Spleen (tissue), 11 donors: ENCODE measurements around the gene MKNK1. TPM values are rescaled to one million over a fixed set of nuclear protein-coding genes. Genes with fewer than 3 reads are reported as not detected.

Experiments used
- DNase-seq: peaks from one replicate; pipeline ENCODE4 v3.0.0-alpha.2; 2020
- H3K27ac ChIP-seq, 8 donors: fragments of 200-600 bp; sonication (generic) in 7 of 8; 1 replicate in 4 of 8; 2 replicates in 4 of 8; pipeline versions ENCODE4 v1.5.0 to v1.8.0; 2016 to 2021; ENCODE audit warnings: inconsistent platforms in 4 of 8, mild to moderate bottlenecking in 4 of 8, moderate library complexity in 1 of 8
- H3K27me3 ChIP-seq, 7 donors: fragments of 200-600 bp; sonication (generic) in 6 of 7; replicated peaks in 1 of 7; 1 replicate in 4 of 7; 2 replicates in 3 of 7; pipeline versions ENCODE4 v1.5.0 to v1.8.0; 2016 to 2021; ENCODE audit warnings: inconsistent platforms in 3 of 7, mild to moderate bottlenecking in 1 of 7
- H3K36me3 ChIP-seq, 6 donors: fragments of 200-600 bp; sonication (generic) in 5 of 6; 1 replicate in 4 of 6; 2 replicates in 2 of 6; pipeline versions ENCODE4 v1.5.0 to v1.8.0; 2016 to 2021; ENCODE audit warnings: inconsistent platforms in 2 of 6
- H3K4me1 ChIP-seq, 6 donors: fragments of 200-600 bp; sonication (generic) in 5 of 6; 1 replicate in 3 of 6; 2 replicates in 3 of 6; pipeline versions ENCODE4 v1.5.0 to v1.8.0; 2016 to 2021; ENCODE audit warnings: inconsistent platforms in 3 of 6
- H3K4me3 ChIP-seq, 8 donors: fragments of 200-600 bp; sonication (generic) in 7 of 8; 1 replicate in 4 of 8; 2 replicates in 4 of 8; pipeline versions ENCODE4 v1.5.0 to v1.8.0; 2016 to 2021; ENCODE audit warnings: inconsistent platforms in 4 of 8, mild to moderate bottlenecking in 4 of 8, moderate library complexity in 2 of 8
- H3K9me3 ChIP-seq, 8 donors: fragments of 200-600 bp; sonication (generic) in 7 of 8; 1 replicate in 4 of 8; 2 replicates in 4 of 8; pipeline versions ENCODE4 v1.5.0 to v1.8.0; 2016 to 2021; ENCODE audit warnings: inconsistent platforms in 4 of 8
- CTCF ChIP-seq, 11 experiments: fragments of 200-600 bp in 7 of 11; fragments of 450-650 bp in 4 of 11; sonication (generic) in 4 of 11; IDR thresholded peaks in 8 of 11; conservative IDR thresholded peaks in 3 of 11; 1 replicate in 7 of 11; 2 replicates in 4 of 11; pipeline versions ENCODE4 v1.4.0 to v1.8.0; 2016 to 2021; ENCODE audit warnings: antibody characterized with exemption in 11 of 11, inconsistent platforms in 4 of 11, mild to moderate bottlenecking in 1 of 11
- POLR2A ChIP-seq, 3 donors: fragments of 450-650 bp; IDR thresholded peaks; one replicate each; pipeline ENCODE4 v1.5.1; 2017; ENCODE audit warnings: antibody characterized with exemption in 3 of 3, mild to moderate bottlenecking in 1 of 3
- POLR2AphosphoS5 ChIP-seq, 3 donors: sonication (generic); formaldehyde crosslinking; IDR thresholded peaks; one replicate each; pipeline ENCODE4 v1.5.1; 2017; ENCODE audit warnings: antibody characterized with exemption in 3 of 3
- WGBS, 5 donors: extraction: QIAGEN DNeasy Blood & Tissue Kit in 3 of 5; methylation state at CpG; one replicate each; pipeline versions ENCODE4 v1.1.5 to v1.1.7; 2013 to 2018; 5-methylcytosine and 5-hydroxymethylcytosine counted together
- intact Hi-C: fragments of 100-400 bp; cut with DNase I; formaldehyde crosslinking; loops from one replicate; pipeline ENCODE4 v1.15.0; 2023; ENCODE audit warnings: low total_unique reads
- polyA plus RNA-seq, 3 donors: library from polyadenylated mRNA; stranded (reverse); fragments of 200-250 nt; gene quantifications; one replicate each; pipeline ENCODE4 v1.2.1, GENCODE V29; 2013
- total RNA-seq, 7 donors: library from RNA; depleted of rRNA in 3 of 7; stranded (reverse); fragments of >200 nt in 3 of 7; fragmentation: NEBNext Ultra II Directional in 4 of 7; extraction: Animal tissue kit (Norgen Biotek cat#: 25700) in 4 of 7; gene quantifications; one replicate each; pipeline versions ENCODE4 v1.1.0 to v1.2.1, GENCODE V29; 2016 to 2021
- donor health status: healthy with polysubstance abuse.
- donor health status: DM: no; HTN: no; CAD: no; lungs with moderate emphysema.
- donor health status: DM: no; HTN: no; CAD: no.
- donor health status: Bipolar disorder and iron deficiency.
- donor health status: healthy.
- donor health status: DM: no; HTN: no; CAD: no.
- donor health status: DM: yes; HTN: yes; CAD: no.

Gene MKNK1
- total and polyA plus RNA-seq, 10 donors, result 19.2 to 169 (median 91.1) TPM

DNA sequence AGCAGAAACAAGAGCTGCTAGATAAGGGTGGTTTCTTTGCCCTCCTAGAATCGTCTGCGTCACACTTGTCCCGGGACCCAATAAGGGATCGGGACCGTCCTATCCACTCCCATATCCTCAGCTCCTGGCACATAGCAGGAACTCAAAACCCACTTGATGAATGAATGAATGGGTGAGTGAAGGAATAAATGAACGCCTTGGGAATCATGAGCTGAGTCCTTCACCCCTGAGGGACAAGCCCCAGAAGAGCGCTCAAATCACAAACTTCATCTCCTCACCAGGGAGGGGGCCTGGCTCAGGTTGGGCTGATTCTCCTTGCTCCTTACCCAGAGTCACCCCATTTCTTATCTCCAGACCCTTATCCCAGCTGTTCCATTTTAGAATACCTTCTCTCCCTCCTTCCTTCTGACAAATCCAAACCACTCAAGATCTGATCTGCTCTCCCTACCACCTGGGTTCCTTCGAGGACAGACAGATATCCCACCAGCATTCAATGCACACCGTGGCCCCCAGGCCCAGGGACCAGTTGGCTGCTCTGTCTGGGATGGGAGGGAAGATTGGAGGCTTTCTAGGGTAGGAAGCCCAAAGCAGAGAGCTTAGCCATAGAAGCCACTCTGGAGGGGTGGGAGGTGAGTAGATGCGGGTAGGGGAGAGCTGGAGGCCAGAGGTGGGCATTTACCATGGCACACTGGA is 13.2 kb upstream of the MKNK1 start:
- 40 to 52% (median 40%) methylated on average over 10 of the region's 10 CpGs for WGBS, 5 donors
- Histone ChIP-seq H3K27ac (peak overlapping the region; percentile 64 to 96 (median 94)), H3K27me3 (no peaks in the 10 kb centered on the region), H3K4me3 (peak overlapping the region; percentile 67 to 95 (median 90)), H3K9me3 (no peaks in the 10 kb centered on the region), H3K36me3 (peaks cover 0 to 10% (median 3%) of the 10 kb centered on the region in 6 donors), H3K4me1 (peaks cover 32 to 72% (median 46%) of the 10 kb centered on the region in 6 donors)
- TF ChIP-seq POLR2AphosphoS5 (IDR thresholded peaks at IDR 0.05), result no peak
- no peak for TF ChIP-seq POLR2A (IDR thresholded peaks at IDR 0.05)
- TF ChIP-seq CTCF (IDR thresholded peaks at IDR 0.05 in 8 of 11, conservative IDR thresholded peaks at IDR 0.05 in 3 of 11), result no peak
- DNase-seq, result no peak
- intact Hi-C loops, result no loop called here

GRCh38 chr1:46616277-46617107 is 12.4 kb upstream of the MKNK1 start, which contains the start of gene MOB3C:
MOB3C (minus strand) TSS chr1:46616811; CDS start chr1:46613321, 3,490 bp downstream.
- no peaks in the 10 kb centered on the region for H3K9me3 ChIP-seq
- H3K36me3 ChIP-seq, result peaks cover 0 to 17% (median 5%) of the 10 kb centered on the region in 6 donors
- DNase-seq, result peak; percentile 93
- no peaks in the 10 kb centered on the region for H3K27me3 ChIP-seq
- no peak for TF ChIP-seq CTCF (IDR thresholded peaks at IDR 0.05 in 8 of 11, conservative IDR thresholded peaks at IDR 0.05 in 3 of 11)
- peak; percentile 62 to 87 (median 86) for TF ChIP-seq POLR2AphosphoS5 (IDR thresholded peaks at IDR 0.05)
- peak in 1 of 3 donors; percentile 50 for TF ChIP-seq POLR2A (IDR thresholded peaks at IDR 0.05)
- intact Hi-C loops, result no loop called here
- H3K27ac ChIP-seq, result peak within 1 kb of the TSS; percentile 64 to 96 (median 94)
- peak within 1 kb of the TSS; percentile 67 to 95 (median 90) for H3K4me3 ChIP-seq
- H3K4me1 ChIP-seq, result peaks cover 40 to 79% (median 53%) of the 10 kb centered on the region in 6 donors
- WGBS, 5 donors, result 0% methylated on average over 39 to 62 of the region's 62 CpGs

DNA sequence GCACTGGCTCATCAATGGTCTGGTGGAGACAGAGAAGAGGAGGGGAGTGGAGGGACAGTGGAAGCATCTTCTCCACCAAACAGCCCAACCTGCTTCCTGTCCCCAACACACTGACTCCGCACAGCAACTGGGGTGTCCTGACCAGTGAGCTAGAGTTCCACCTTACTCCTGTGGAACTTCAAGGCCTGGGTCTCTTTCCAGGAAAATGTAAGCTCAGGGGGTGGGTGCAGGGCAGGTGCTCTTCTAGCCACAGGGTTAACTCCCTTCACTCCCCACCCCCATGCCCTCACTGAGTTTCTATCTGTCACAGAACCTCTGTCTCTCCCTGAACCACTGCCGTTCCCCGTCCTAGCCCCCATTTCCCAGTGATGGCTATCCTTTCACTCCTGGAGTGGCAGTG is 11.7 kb upstream of the MKNK1 start:
- intact Hi-C loops, result no loop called here
- peak overlapping the region; percentile 64 to 96 (median 94) for H3K27ac ChIP-seq
- H3K36me3 ChIP-seq, result peaks cover 0 to 25% (median 11%) of the 10 kb centered on the region in 6 donors
- H3K4me1 ChIP-seq, result peaks cover 44 to 87% (median 59%) of the 10 kb centered on the region in 6 donors
- DNase-seq, result no peak
- WGBS, 5 donors, result 46 to 68% (median 56%) methylated on average over 3 of the region's 3 CpGs
- H3K4me3 ChIP-seq, result peak overlapping the region; percentile 67 to 95 (median 90)
- no peaks in the 10 kb centered on the region for H3K27me3 ChIP-seq
- TF ChIP-seq POLR2AphosphoS5 (IDR thresholded peaks at IDR 0.05), result no peak
- TF ChIP-seq POLR2A (IDR thresholded peaks at IDR 0.05), result no peak
- no peak for TF ChIP-seq CTCF (IDR thresholded peaks at IDR 0.05 in 8 of 11, conservative IDR thresholded peaks at IDR 0.05 in 3 of 11)
- no peaks in the 10 kb centered on the region for H3K9me3 ChIP-seq
